GM12892 (cell line): ENCODE results near the gene ARL3.

ENCODE experiments used
- POLR2A ChIP-seq: IDR thresholded peaks from 2 replicates; pipeline ENCODE4 v1.6.1; 2011; ENCODE audit warnings: low read depth, low read length, control low read depth
- POLR2AphosphoS5 ChIP-seq: IDR thresholded peaks from 2 replicates; pipeline ENCODE4 v1.6.1; 2011; ENCODE audit warnings: low read depth, low read length, control low read depth

DNA sequence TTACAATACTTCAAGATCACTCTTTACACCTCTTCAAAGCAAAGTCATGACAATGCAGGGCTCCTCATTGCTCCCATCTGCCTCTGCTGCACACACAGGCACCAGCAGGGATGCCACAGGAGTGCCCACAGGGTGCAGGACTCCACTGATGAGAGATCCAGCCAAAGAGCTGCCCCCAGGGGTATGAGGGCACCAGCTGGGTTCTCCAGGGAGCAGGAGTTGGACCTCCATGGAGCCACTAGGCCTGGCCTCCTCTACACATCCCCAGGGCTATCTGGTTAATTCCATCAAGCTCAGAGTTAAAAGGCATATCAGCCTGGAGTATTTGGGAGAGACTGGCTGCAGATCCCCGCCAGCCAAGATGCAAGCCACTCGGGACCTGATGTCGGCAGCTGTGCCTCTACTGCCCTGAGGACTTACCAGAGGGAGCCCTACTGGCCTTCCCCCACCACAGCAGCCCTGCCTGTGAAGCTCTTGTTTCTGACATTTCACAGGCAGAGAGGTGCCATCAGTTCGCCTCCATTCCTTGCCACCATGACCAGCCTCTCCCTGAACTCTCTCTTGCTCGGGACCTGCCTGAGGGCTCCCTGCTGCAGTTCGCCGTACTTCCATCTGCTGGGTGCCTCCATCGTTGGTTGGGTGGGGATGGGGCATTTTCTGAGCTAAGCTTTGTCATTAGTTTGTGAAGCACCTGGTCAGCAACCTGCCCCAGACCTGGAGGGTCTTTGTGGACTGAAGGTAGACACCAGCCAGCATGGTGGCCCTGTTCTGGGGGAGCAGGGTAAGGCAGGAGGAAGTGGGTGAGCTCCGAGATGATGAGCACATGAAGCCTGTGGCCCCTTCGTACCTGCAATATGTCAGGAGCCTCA is 82.4 kb downstream of the ARL3 start:
- TF ChIP-seq POLR2AphosphoS5 = no peak
- TF ChIP-seq POLR2A = no peak
